Measurements from ENCODE around the gene C16orf89.

GRCh38 chr16:5066511-5066910 is 755 bp upstream of the C16orf89 start:
- no peak for TF ChIP-seq CTCF (IDR thresholded peaks at IDR 0.05; ENCODE audit: insufficient read depth, low read length)
- TF ChIP-seq POLR2AphosphoS5 (IDR thresholded peaks at IDR 0.05; ENCODE audit: low read depth): no peak
- no peak for TF ChIP-seq REST (IDR thresholded peaks at IDR 0.05; ENCODE audit: insufficient replicate concordance, low read depth)
- TF ChIP-seq SPI1 (IDR thresholded peaks at IDR 0.05; ENCODE audit: borderline replicate concordance, low read depth): no peak
